HG02938 (cell line): ENCODE data around the gene DHX16.
A peak's percentile ranks its signal among the peaks of the same experiment; 100 is the strongest.

ENCODE experiments used
- ATAC-seq: cut with Tn5 transposase; IDR thresholded peaks from one replicate; pipeline ENCODE4 v1.9.1; 2021; ENCODE audit warnings: mild to moderate bottlenecking, moderate library complexity; ENCODE audit not compliant: unreplicated experiment

DHX16 gene

DNA sequence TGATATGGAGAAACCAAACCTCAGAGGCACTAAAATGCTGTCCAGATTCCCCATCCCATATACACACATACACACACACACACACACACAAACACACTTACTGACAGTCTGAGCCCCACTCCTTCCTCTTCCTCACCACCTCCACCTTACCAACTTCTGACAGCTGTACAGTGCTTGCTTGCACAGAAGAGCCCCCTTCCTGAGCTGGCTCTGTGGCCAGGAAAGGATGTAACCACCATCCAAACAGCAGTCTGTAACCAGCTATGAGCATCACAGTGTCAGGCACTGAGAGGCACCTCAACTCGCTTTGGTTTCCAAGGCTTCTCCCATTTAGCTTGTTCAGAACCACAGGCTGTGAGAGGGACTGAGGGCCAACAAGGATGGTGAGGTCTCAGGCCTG is 31.8 kb downstream of the DHX16 start:
- ATAC-seq = no peak

DNA sequence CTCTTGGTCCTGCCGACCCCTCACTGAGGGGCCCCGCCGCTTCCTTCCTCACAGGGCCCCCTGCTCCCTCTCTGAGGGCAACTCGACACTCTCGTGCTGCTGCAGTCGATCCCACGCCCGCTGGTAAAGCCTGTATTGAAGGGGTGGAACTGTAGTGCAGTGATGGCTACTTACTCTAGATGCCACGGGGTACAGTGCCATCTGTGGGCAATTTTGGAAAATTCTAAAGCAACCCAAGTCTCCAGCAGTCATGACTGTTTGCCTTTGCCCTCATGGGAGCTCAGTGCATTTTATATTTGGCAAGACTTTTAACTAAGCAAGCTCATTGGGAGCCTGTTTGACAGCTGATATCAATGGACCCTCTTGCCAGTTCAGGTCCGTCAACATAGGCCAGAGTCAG is 32.3 kb downstream of the DHX16 start:
- no peak for ATAC-seq

DNA sequence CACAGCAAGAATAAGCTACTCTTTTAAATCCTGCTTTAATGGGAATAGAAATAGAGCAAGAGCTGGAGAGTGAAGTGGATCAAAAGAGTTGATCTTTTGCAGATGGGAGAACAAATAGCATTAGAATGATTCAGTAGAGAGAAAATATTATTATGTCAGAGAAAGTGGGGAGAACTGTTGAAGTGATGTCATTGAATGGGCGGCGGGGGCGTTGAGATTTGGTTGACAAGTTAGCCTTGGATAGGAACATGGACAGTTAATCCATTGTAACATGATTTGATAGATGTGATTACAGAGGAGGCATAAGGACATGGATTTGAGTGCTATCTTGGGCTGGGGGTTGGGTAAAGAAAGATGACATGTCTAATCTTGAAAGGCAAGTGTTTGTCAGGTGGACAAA is 37.0 kb downstream of the DHX16 start:
- ATAC-seq = no peak

DNA sequence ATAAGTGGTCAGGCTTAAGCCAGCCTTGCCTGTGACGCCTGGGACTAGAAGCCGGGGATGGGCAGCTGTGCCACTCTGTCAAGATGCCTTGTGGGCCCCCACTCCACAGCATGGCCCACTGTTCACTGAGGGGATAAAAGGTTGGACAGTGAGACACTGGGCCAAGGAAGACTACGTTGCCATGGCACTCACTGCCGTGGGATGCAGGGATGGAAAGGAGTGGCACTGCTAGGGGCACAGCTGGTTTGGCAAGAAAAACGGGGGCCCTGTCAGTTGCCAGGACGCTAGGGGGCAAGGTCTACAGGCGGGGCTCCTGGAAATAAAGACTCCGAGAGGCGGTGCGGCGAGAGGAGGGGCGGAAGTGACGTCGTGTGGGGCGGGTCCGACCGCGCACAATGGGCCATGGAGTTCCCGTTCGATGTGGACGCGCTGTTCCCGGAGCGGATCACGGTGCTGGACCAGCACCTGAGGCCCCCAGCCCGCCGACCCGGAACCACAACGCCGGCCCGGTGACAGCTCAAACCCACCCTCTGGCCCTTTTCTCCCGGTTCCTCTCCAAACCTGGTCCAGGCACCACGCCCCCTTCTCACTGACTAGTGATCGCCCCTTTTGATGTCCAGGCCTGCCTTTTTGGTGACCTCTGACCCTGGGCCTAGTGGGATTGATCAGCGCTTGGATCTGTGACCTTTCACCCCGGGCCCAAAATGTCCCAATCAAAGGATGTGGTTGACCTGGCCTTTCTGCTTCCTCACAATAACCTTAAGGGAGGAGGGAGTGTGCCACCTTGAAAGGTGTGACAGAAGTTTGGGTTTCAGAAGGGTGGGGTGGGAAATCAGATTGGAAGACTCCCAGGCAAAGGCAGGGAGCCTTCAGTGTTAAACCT is 46.1 kb downstream of the DHX16 start, which contains the start of gene ATAT1:
Gene ATAT1 (plus strand): TSS at position 391 of the 883 bp plus-strand sequence.
- ATAC-seq = peak; percentile 82

DNA sequence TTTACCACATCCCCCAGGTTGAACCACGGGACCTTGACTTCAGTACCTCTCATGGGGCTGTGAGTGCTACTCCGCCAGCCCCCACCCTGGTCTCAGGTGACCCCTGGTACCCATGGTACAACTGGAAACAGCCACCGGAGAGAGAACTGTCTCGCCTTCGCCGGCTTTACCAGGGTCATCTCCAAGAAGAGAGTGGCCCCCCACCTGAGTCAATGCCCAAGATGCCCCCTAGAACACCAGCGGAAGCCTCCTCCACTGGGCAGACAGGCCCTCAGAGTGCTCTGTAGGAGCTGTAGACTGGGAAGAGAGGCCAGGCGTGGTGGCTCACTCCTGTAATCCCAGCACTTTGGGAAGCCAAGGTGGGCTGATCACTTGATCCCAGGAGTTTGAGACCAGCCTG is 47.3 kb downstream of the DHX16 start:
- no peak for ATAC-seq

DNA sequence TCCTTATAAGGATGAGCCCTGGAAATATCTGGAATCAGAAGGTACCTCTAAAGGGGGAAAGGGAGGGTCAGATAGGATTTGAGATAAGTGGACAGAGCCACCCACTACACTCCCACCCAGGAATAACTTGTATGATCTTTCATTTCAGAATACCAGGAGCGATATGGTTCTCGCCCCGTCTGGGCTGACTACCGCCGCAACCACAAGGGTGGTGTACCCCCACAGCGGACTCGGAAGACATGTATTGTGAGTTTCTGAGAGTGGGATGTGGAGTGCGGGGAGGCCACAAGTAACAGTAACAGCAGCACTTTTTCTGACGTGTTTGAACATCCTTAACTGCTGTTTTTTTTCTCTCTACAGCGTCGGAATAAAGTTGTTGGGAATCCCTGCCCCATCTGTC is 53.2 kb downstream of the DHX16 start:
- ATAC-seq = no peak

DNA sequence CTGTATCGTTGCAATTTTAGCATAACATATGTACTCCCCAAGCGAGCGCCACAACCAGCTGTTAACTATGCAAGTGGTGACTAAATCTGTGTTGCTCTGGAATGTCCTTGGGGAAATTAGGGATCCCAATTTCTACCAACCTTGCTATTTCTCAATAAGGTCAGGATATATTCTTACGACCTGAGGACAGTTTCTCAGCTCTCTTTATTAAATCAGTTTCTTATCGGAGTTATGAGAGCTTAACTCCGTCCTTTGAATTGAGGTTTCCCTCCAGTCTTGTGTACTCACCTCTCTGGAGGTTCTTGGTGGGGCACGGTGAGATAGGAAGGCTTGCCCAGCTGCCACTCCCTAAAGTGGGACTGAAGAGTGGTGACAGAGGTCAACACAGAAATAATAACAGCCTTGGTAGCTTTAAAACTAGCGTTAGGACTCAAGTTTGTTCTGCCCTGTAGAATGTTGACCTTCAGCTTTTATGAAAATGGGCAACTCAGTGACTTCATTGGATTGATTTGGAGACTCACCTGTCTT is 54.5 kb downstream of the DHX16 start:
- no peak for ATAC-seq

DNA sequence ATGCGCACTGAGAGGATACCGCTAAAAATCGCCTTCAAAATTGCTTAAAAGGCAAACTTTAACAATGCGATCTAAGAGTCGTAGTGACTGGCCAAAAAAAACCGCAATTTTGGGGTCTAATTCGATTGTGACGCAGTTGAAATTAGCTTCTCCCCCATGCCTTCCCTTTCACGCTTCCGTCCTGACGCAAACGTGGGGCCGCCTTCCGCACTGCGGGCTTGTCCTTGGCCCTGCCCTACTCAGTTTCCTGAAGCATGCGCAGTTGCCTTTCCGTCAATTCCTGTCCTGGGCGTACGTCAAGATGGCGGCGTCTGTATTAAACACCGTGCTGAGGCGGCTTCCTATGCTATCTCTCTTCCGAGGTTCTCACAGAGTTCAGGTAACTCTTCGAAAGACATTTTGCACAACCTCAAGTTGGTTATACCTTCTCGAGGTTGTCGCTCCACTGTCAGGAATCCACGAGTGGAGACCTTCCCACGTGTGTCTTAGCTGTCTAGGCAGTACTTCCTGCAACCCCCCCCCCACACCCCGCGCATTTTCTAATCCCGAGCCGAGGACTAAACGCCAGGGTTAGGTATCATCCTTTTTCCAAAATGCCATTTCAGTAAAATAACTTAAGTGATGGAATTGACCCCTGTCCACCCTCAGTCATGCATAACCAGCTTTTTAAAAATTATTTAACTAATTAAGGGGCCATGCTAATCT is 55.1 kb downstream of the DHX16 start, which contains the start of gene MRPS18B:
Gene MRPS18B (plus strand): TSS at position 276 of the 705 bp plus-strand sequence. CDS start 26 bp downstream, at position 302.
- ATAC-seq = peak; percentile 75

DNA sequence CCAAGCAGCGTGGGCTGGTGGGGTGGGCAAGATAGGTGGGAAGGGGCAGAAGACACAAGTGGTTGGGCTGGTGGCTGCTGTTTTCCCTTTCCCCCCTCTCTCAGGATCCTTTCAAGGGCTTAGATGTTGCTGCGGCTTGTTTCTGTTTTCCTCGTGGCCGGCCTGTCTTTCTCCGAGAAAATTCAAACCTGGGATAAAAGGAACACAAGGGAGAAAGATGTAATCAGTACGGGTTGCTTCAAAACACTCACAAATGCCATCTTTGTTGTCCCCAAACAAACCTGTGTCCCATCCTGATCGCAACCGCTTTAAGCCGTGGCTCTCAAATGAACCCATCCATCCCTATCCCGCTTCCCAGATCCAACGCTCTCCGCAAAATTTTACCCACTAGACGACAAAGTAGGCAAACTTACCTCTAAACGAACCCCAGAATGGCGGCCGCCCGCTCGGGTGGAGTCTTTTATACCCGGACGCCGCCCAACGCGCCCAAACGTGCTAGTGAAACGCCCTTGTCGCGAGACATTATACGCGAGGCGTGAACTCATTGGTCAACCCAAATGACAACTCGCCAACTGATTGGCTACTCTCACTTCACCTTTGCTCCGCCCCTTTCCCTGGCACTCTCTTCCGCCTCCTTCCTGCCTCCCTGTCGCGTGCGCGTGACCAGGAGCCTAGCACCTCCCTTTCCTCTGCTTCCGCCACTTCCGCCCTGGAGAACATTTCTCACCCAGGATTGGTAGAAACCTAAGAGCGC is 55.8 kb downstream of the DHX16 start, which contains the start of gene PPP1R10:
Gene PPP1R10 (minus strand): TSS at position 433 of the 754 bp plus-strand sequence. CDS start 7,299 bp downstream, outside the sequence.
- ATAC-seq = peak; percentile 78

DNA sequence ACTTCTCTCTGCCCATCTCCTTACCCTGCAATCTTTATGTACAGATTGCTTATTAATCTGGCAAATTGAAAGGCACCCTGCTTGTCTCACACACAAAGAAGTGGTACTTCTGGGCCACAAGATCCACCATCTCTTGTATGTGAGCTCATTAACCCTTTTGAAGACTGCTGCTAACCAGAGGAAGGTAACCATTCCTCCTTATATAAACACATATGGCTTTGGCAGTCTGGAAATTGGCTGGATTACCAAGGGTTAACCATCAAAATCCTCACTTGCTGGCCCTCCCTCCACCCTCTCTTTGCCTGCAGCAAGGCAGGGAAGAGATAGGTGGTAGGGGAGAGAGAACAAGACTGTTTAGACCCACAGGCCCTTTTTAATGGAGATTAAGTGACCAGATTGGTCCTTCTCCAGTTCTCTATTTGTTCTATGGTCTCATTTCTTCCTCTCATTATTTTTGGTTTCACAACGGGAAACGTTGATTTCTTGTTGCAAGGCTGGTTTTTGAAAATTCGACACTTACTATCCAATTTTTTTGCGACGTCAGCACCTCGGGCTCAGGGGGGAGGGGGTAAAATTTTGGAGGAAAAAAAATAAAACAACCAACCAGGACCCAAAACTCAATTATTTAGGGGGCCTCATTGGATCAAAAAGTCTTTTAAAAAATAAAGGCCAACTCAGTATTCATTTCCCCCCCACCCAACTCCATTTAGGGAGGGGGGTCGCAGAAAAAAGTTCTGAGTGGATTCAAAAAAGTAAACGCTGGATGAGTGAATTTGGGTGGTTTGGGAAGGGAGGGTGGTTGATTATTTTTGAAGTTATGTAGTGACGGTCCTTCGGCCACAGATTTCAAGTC is 56.6 kb downstream of the DHX16 start:
- ATAC-seq = no peak

DNA sequence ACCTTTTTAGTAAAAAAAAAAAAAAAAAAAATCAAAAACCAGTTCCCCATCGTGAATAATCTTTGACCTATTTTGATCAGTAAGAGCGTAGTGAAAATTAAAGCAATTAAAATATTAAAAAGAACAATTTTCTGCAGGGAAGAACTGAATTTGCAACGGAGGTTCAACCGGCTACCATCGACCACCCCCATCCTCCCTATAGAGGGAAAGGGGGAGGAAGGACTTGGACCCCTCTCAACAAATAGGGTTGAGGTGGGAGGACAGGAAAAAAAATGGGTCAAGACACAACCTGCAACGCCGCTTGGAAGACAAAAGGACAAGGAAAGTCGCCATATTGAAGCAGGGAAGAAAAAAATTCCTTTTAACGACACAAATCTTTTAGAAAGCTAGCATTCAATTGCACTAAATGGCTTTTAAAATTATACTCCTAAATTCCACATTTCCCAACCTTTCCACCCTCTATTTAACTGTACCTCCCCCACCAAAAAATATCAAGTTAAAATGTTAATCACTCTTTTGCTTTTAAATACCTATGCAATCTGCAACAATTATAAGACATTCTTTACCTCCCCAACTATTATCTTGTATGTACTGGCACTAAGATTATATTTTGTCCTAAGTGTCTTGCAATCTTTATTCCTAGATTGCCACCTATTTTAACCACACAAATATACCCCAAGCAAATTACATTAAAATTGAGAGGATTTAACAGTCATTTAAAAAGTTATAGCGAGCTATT is 57.4 kb downstream of the DHX16 start:
- no peak for ATAC-seq

DNA sequence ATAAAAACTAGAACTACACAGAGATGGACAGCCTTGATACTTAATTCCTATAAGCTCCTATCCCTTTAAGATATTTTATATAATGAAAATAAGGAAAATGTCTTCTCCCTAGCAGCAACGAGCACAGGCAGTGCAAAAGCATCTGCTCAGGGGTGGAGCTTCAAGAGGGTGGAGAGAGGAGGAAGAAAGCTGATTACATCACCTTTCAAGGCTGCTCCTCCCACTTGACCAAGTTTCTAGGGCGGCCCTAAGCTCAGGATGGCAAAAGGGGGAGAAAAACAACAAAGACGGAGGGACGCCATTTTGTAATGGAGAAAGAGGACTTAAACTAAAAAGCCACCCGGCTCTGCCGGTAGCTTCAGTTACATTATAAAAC is 58.0 kb downstream of the DHX16 start:
- ATAC-seq = no peak

DNA sequence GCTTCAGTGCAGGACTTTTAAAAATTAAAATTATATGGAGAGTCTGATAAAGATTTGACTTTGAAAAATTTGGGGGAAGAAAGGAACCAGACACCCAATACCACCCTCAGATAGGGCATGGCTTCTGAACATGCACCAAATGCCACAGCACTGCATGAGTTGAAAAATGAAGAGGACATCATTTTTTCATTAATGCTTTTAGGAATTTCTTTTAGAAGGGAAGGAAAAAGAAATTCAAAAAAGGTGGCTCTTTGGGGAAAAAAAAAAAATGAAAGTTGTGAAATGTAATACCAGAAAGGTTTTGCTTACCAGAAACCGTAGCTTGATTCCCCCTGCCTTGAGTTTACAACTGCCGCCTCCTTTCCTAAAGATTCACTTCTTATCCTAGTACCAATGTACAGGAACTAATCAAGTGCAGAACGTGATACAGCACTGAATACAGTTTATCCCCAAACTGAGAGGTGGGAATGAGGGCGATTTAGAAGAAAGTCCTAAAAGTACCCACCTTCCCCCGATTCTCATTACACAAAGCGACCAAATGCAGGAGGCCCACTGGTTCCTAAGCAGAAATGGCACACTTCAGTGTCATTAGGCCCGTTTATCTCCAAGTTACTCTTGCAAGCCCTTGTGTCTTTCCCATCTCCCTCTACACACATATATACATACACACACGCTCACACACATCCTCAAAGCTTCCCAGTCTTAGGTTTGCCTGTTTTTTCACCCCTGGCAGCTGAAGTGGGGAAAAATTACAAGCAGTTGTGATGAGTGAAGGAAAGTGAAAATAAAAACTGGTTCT is 58.6 kb downstream of the DHX16 start:
- ATAC-seq = no peak

DNA sequence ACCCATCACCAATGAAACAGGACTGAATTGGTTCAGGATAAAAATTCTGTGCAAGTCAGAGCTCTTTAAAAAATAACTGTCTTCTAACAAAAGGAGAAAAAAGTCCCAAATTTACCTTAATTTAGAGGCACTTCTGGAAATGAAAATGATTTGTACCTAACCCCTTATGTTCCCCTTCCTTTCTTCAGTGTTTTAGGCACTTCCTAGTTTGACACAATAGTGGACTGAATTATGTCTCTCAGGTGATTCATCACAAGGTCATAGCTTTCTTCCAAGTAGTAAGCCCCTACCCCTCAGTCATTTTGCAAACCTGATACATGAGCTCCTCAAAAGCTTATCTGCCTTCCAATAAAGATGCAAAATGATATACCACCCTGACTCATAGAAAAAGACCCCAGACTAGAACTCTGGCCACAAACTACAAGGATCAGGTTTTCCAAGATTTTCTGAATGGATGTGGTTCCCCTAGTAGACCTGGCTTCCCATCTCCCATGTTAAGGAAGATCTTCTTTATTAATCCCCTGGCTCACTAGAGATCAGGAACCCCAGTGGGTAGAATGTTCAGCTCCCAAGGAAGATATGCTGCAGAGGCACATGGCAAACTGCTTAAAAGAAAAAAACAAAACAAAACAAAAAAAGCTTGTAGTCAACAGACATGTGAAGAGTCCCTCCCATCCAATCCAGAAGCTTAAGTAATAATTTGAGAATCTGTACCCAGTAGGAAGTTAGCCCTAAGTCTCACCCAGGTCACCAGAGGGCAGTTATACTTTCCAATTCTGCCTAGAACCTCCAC is 59.4 kb downstream of the DHX16 start:
- no peak for ATAC-seq

DNA sequence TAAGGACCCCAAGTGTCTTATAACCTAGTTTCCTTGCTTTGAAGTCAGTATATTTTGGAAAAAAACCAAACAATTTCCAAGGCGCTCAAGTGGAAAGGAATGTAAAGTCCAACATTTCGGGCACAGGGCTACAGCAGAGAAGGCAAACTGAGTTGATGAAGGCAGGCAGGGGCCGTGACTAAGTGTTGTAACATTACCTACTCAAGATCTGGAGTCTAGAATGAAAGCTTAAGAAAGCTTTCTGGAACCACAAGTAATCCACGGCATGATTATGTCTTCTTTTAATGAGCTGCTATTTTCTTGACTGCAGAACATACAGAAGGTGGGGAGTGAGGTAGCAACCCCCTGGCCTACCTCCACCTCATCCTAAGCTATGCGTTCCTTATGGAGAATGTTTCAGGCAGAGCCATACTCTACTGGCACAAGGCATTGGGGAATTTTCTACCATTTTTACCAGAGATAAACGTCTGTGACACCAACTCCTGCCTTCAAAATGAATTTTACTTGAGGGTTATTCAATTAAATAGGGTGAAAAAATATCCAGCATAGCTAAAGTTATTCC is 60.0 kb downstream of the DHX16 start:
- ATAC-seq = no peak

DNA sequence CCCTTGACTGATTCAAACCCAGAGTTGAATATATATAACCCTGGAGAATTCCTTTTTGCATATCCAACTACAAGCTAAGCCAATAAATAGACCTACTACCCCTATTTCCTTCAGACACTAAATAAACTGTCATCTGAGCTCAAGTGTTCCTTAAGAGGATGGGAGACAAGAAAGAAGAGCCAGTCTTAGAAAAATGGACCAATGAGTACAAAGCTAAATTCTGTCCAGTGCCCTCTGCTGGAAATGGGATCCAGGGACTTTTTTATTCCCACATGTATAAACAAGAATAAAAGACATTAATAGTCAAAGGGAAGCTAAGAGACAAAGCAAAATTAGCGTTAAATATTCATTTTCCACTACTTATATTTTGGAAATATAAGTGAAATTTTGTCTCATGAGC is 60.6 kb downstream of the DHX16 start:
- ATAC-seq = no peak

DNA sequence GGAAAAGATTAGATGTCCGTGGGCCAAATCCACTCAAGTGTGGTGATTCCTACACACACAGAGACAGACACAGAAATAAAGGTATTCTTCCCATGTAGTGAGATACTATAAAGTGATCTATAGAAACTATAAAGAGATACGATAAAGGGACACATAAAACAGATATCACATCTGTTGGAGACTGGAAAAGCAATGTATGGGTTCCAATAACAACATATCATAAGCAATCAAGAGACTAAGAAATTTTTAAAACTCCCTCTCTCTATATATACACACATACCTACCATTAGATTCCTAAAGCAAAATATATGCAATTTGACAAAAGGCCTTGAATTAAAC is 61.0 kb downstream of the DHX16 start:
- no peak for ATAC-seq
